HUES48 (cell line): ENCODE results near the gene APP.

ENCODE experiments used
- H3K27ac ChIP-seq: one replicate; pipeline ENCODE4 v1.7.0; 2013; ENCODE audit warnings: low read depth, low read length, inconsistent platforms
- H3K27me3 ChIP-seq: 2 replicates; pipeline ENCODE4 v1.6.1; 2013; ENCODE audit warnings: mild to moderate bottlenecking, low read length; ENCODE audit not compliant: control insufficient read depth, insufficient read depth
- H3K36me3 ChIP-seq: 2 replicates; pipeline ENCODE4 v1.6.1; 2013; ENCODE audit warnings: low read length; ENCODE audit not compliant: control insufficient read depth, insufficient read depth
- H3K4me1 ChIP-seq: 2 replicates; pipeline ENCODE4 v1.6.1; 2013; ENCODE audit warnings: mild to moderate bottlenecking, low read length; ENCODE audit not compliant: control insufficient read depth, insufficient read depth
- H3K4me3 ChIP-seq: 2 replicates; pipeline ENCODE4 v1.5.1; 2013; ENCODE audit warnings: mild to moderate bottlenecking, low read depth, low read length
- H3K9ac ChIP-seq: 2 replicates; pipeline ENCODE4 v1.6.1; 2013; ENCODE audit warnings: mild to moderate bottlenecking, low read depth, low read length, moderate library complexity
- H3K9me3 ChIP-seq: 2 replicates; pipeline ENCODE4 v1.6.1; 2013; ENCODE audit warnings: low read length; ENCODE audit not compliant: control insufficient read depth, insufficient read depth

APP gene

GRCh38 chr21:25939396-25939761 lies 231.2 kb downstream of the APP start:
- no peak overlapping the region for H3K27ac ChIP-seq
- H3K4me1 ChIP-seq = no peaks in the 10 kb centered on the region
- no peak overlapping the region for H3K9ac ChIP-seq
- no peaks in the 10 kb centered on the region for H3K9me3 ChIP-seq
- no peaks in the 10 kb centered on the region for H3K27me3 ChIP-seq
- peaks cover 6% of the 10 kb centered on the region; the same call in 1 of the 2 replicates for H3K36me3 ChIP-seq
- H3K4me3 ChIP-seq = no peak overlapping the region

GRCh38 chr21:25938658-25939395 lies 231.7 kb downstream of the APP start:
- H3K27ac ChIP-seq = no peak overlapping the region
- H3K9ac ChIP-seq = no peak overlapping the region
- H3K4me1 ChIP-seq = no peaks in the 10 kb centered on the region
- H3K27me3 ChIP-seq = no peaks in the 10 kb centered on the region
- no peak overlapping the region for H3K4me3 ChIP-seq
- peaks cover 6% of the 10 kb centered on the region; the same call in 1 of the 2 replicates for H3K36me3 ChIP-seq
- no peaks in the 10 kb centered on the region for H3K9me3 ChIP-seq

DNA sequence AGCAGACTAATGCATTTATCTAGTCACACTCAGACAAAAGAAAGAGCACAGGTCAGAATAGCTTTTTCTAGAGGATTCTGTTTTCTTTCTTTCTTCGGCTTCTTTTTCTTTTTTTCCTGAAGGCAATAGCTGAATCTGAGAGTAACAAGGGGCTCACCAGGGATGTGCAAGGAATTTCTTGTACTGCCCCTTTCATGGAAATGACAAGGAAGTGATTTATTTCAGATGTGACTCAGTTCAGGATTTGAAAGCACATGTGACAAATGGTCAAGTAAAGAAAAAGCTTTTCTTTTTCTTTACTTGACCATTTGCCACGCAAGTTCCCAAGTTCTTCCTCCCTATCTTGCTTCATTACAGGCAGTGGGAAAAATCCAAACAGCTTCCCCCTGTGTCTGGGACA lies 233.8 kb downstream of the APP start:
- H3K4me1 ChIP-seq = peaks cover 7% of the 10 kb centered on the region
- no peak overlapping the region for H3K27ac ChIP-seq
- no peak overlapping the region for H3K4me3 ChIP-seq
- H3K9me3 ChIP-seq = no peaks in the 10 kb centered on the region
- H3K36me3 ChIP-seq = peaks cover 6% of the 10 kb centered on the region; the same call in 1 of the 2 replicates
- no peaks in the 10 kb centered on the region for H3K27me3 ChIP-seq
- H3K9ac ChIP-seq = no peak overlapping the region

DNA sequence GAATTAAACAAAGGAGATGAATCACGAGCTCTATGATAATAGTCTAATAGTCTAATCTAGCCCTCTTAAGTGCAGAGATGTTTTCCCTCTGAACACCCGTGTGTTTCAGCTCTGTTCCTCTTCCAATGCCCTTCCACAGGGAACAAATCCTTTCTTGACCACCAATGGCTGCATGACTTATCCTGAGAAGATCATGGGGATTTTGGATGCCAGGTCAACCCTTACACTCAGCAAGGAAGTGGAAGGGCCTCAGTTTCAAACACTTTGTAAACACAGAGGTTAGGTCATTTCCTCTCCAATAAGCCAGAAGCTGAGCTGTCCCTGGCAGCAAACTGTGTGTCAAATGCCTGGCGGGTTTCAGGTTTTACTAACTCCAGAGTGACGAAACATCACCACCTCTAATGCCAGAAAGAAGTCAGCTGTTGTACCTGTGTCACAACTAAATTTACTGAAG lies 235.8 kb downstream of the APP start:
- Histone ChIP-seq H3K27me3 (no peaks in the 10 kb centered on the region), H3K4me3 (no peak overlapping the region), H3K36me3 (peaks cover 11% of the 10 kb centered on the region), H3K9ac (no peak overlapping the region), H3K27ac (no peak overlapping the region), H3K4me1 (peaks cover 15% of the 10 kb centered on the region), H3K9me3 (no peaks in the 10 kb centered on the region)

DNA sequence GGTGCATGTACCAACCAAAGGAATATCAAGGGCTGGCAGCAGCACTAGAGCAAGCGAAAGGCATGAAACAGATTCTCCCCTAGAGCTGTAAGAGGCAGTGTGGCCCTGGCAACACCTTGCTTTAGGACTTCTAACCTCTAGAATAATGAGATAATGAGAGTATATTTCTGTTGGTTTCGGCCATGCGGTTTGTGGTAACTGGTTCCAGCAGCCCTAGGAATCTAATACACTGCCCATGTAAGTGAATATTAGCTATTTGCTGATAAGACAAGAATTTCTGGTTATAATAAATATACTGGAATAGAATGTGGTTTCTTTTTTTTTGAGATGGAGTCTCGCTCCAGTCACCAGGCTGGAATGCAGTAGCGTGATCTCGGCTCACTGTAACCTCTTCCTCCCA lies 236.4 kb downstream of the APP start:
- Histone ChIP-seq H3K4me1 (peaks cover 15% of the 10 kb centered on the region), H3K27me3 (no peaks in the 10 kb centered on the region), H3K4me3 (no peak overlapping the region), H3K9ac (no peak overlapping the region), H3K9me3 (no peaks in the 10 kb centered on the region), H3K27ac (no peak overlapping the region), H3K36me3 (peaks cover 11% of the 10 kb centered on the region)

DNA sequence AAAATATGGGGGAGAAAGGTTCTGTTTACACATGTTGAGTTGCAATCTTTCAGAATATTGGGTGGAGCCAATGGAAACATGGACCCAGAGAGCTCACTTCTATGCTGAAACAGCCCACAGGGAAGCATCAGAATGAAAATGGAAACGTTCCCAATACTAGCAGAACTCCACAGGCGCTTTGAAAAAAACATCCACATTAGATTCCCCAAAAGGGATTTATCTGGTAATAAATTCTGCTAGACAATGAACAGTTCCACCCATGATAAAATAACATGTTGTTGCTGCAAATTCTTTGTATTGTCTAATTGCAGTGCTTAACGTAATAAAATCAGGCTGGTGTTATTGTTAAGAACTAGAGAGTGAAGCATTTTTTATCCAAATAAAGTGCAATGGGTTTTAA lies 238.8 kb downstream of the APP start:
- Histone ChIP-seq H3K27ac (peak overlapping the region; percentile 20), H3K9ac (no peak overlapping the region), H3K4me3 (no peak overlapping the region), H3K4me1 (peaks cover 15% of the 10 kb centered on the region), H3K36me3 (peaks cover 13% of the 10 kb centered on the region), H3K27me3 (no peaks in the 10 kb centered on the region), H3K9me3 (no peaks in the 10 kb centered on the region)

DNA sequence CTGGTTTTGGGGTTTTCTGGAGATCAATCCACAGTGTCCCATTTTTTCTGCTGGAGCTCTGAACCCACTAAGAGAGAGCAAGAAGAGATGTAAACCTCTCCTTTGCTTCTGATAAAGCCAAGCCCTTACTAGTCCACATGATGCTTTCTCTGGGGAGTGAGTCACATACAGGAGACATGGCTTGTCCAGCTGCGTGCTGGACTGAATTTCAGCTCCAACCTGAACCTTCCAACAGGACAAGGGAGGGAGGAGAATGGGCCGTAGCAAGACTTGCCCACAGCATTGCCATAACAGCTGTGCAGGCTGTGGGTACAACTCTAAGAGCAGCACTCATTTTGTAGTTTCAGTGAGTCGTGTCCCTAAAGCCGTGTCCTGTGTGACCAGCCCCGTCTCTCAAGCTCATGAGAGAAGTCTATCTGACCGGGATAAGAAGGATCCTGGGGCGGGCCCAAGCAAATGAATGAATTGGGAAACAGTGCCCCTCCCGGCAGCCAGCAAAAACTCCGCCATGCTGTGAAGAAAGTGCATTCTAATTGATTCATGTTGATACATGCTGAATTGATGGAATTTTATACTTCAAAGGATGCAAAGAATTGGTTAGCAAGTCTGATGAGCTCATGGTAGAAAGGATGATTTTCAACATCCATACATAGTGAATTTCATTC lies 240.6 kb downstream of the APP start:
- no peak overlapping the region for H3K9ac ChIP-seq
- no peaks in the 10 kb centered on the region for H3K27me3 ChIP-seq
- H3K4me1 ChIP-seq = peaks cover 15% of the 10 kb centered on the region
- no peak overlapping the region for H3K4me3 ChIP-seq
- H3K27ac ChIP-seq = no peak overlapping the region
- H3K9me3 ChIP-seq = no peaks in the 10 kb centered on the region
- peaks cover 22% of the 10 kb centered on the region for H3K36me3 ChIP-seq

- Histone ChIP-seq H3K36me3 (peaks cover 17% of the 10 kb centered on the region), H3K9me3 (no peaks in the 10 kb centered on the region), H3K27ac (no peak overlapping the region), H3K4me3 (no peak overlapping the region), H3K9ac (no peak overlapping the region), H3K27me3 (no peaks in the 10 kb centered on the region), H3K4me1 (peaks cover 14% of the 10 kb centered on the region)
Observed at GRCh38 chr21:25927195-25927880, 243.2 kb downstream of the APP start.

- Histone ChIP-seq H3K27me3 (no peaks in the 10 kb centered on the region), H3K27ac (no peak overlapping the region), H3K9me3 (no peaks in the 10 kb centered on the region), H3K9ac (no peak overlapping the region), H3K4me3 (no peak overlapping the region), H3K4me1 (no peaks in the 10 kb centered on the region), H3K36me3 (peaks cover 13% of the 10 kb centered on the region)
Observed at GRCh38 chr21:25925936-25926335, 244.6 kb downstream of the APP start.

DNA sequence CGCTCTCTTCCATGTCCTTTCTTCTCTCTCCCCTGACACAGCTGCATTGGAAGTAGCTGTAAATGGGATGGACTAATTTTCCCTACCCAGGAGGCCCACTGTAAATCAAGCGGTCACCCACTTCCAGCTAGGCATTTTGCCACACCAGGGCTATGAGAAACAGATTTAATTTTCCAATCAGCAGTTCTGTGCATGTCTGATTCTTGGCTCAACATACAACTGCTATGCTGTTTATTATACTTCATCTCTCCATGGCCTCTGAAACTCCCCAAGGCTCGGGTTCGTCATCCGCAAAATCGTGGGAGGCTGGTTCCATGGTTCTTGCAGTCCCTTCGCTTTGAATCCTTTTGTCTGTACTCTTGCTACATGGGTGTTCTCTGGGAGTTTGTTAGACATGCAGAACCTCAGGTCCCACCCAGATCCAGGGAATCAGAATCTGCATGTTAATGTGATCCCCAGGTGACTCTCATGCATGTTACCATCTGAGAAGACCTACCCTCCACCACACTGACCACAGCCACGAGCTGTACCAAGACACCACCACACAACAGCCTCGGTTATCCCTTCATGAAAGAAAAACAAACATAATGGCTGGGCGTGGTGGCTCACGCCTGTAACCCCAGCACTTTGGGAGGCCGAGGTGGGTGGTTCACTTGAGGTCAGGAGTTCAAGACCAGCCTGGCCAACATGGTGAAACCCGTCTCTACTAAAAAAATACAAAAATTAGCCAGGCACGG lies 245.3 kb downstream of the APP start:
- no peak overlapping the region for H3K9ac ChIP-seq
- H3K27me3 ChIP-seq = no peaks in the 10 kb centered on the region

More for the DNA sequence above, 245.3 kb downstream of the APP start:
- Histone ChIP-seq H3K4me3 (no peak overlapping the region), H3K9me3 (no peaks in the 10 kb centered on the region), H3K27ac (no peak overlapping the region), H3K4me1 (no peaks in the 10 kb centered on the region), H3K36me3 (peaks cover 12% of the 10 kb centered on the region)
